Nephron (organoid): ENCODE data around the gene CPT1A.
A peak's percentile ranks its signal among the peaks of the same experiment; 100 is the strongest.

Source experiments
- H3K27ac Mint-ChIP-seq, 3 experiments: 2 replicates each; pipeline ENCODE4 v1.8.0; 2020; ENCODE audit warnings: mixed read lengths in 3 of 3, mild to moderate bottlenecking in 2 of 3, moderate library complexity in 1 of 3
- H3K27me3 Mint-ChIP-seq: 2 replicates; pipeline ENCODE4 v1.8.0; 2021; ENCODE audit warnings: low read depth, mild to moderate bottlenecking, moderate library complexity, mixed read lengths
- H3K36me3 Mint-ChIP-seq: 2 replicates; pipeline ENCODE4 v1.8.0; 2020; ENCODE audit warnings: low read depth, mixed read lengths
- H3K4me1 Mint-ChIP-seq: 2 replicates; pipeline ENCODE4 v1.8.0; 2020; ENCODE audit warnings: mixed read lengths
- H3K4me3 Mint-ChIP-seq, 3 experiments: 2 replicates each; pipeline ENCODE4 v1.8.0; 2020; ENCODE audit warnings: mild to moderate bottlenecking in 3 of 3, mixed read lengths in 3 of 3, moderate library complexity in 2 of 3
- H3K9me3 Mint-ChIP-seq: 2 replicates; pipeline ENCODE4 v1.8.0; 2020; ENCODE audit warnings: mixed read lengths
- CTCF ChIP-seq, 3 experiments: fragments of 200-600 bp; sonication (generic); IDR thresholded peaks; one replicate each; pipeline ENCODE4 v1.5.0; 2021; ENCODE audit warnings: antibody characterized with exemption in 3 of 3; ENCODE audit not compliant: unreplicated experiment in 3 of 3

The CPT1A gene

GRCh38 chr11:68762481-68762880 lies 79.2 kb downstream of the CPT1A start:
- Mint-ChIP-seq H3K4me3 (no peak overlapping the region), H3K4me1 (no peaks in the 10 kb centered on the region), H3K9me3 (no peaks in the 10 kb centered on the region), H3K27me3 (no peaks in the 10 kb centered on the region), H3K27ac (no peak overlapping the region), H3K36me3 (peaks cover 36% of the 10 kb centered on the region)
- TF ChIP-seq CTCF (IDR thresholded peaks at IDR 0.05; ENCODE audit: unreplicated experiment in 3 of 3) = no peak

- H3K9me3 Mint-ChIP-seq = no peaks in the 10 kb centered on the region
- no peak overlapping the region for H3K4me3 Mint-ChIP-seq
- no peak for TF ChIP-seq CTCF (IDR thresholded peaks at IDR 0.05; ENCODE audit: unreplicated experiment in 3 of 3)
- H3K36me3 Mint-ChIP-seq = peaks cover 42% of the 10 kb centered on the region
- H3K27ac Mint-ChIP-seq = no peak overlapping the region
- H3K4me1 Mint-ChIP-seq = no peaks in the 10 kb centered on the region
- H3K27me3 Mint-ChIP-seq = no peaks in the 10 kb centered on the region
These were observed 79.9 kb downstream of the CPT1A start for GRCh38 chr11:68761801-68762200.

GRCh38 chr11:68759991-68760390 lies 81.7 kb downstream of the CPT1A start:
- peaks cover 4% of the 10 kb centered on the region for H3K27me3 Mint-ChIP-seq
- no peaks in the 10 kb centered on the region for H3K9me3 Mint-ChIP-seq
- no peaks in the 10 kb centered on the region for H3K4me1 Mint-ChIP-seq
- H3K36me3 Mint-ChIP-seq = peaks cover 44% of the 10 kb centered on the region
- no peak for TF ChIP-seq CTCF (IDR thresholded peaks at IDR 0.05; ENCODE audit: unreplicated experiment in 3 of 3)
- no peak overlapping the region for H3K27ac Mint-ChIP-seq
- H3K4me3 Mint-ChIP-seq = no peak overlapping the region

- Mint-ChIP-seq H3K27me3 (peaks cover 4% of the 10 kb centered on the region), H3K4me1 (no peaks in the 10 kb centered on the region), H3K9me3 (no peaks in the 10 kb centered on the region), H3K36me3 (peaks cover 51% of the 10 kb centered on the region), H3K27ac (no peak overlapping the region), H3K4me3 (no peak overlapping the region)
- TF ChIP-seq CTCF (IDR thresholded peaks at IDR 0.05; ENCODE audit: unreplicated experiment in 3 of 3) = no peak
These were observed 84.0 kb downstream of the CPT1A start for GRCh38 chr11:68757711-68758110.

GRCh38 chr11:68756171-68756766 lies 85.4 kb downstream of the CPT1A start:
- H3K27ac Mint-ChIP-seq = no peak overlapping the region
- no peak overlapping the region for H3K4me3 Mint-ChIP-seq
- no peaks in the 10 kb centered on the region for H3K9me3 Mint-ChIP-seq
- peaks cover 40% of the 10 kb centered on the region for H3K36me3 Mint-ChIP-seq
- peaks cover 9% of the 10 kb centered on the region for H3K27me3 Mint-ChIP-seq
- no peaks in the 10 kb centered on the region for H3K4me1 Mint-ChIP-seq
- TF ChIP-seq CTCF (IDR thresholded peaks at IDR 0.05; ENCODE audit: unreplicated experiment in 3 of 3) = no peak

GRCh38 chr11:68753300-68753699 lies 88.4 kb downstream of the CPT1A start:
- no peak for TF ChIP-seq CTCF (IDR thresholded peaks at IDR 0.05; ENCODE audit: unreplicated experiment in 3 of 3)
- H3K27ac Mint-ChIP-seq = no peak overlapping the region

More at GRCh38 chr11:68753300-68753699, 88.4 kb downstream of the CPT1A start:
- H3K36me3 Mint-ChIP-seq = peaks cover 33% of the 10 kb centered on the region
- H3K27me3 Mint-ChIP-seq = peaks cover 17% of the 10 kb centered on the region
- H3K4me3 Mint-ChIP-seq = peak overlapping the region in 1 of 3 experiments; percentile 27
- H3K4me1 Mint-ChIP-seq = peaks cover 13% of the 10 kb centered on the region
- no peaks in the 10 kb centered on the region for H3K9me3 Mint-ChIP-seq
